ENCODE results near the gene KDM4F.

Gene KDM4F

GRCh38 chr11:95092549-95093324 is 43.5 kb downstream of the KDM4F start:
- peak; percentile 44 for DNase-seq

- no peak for DNase-seq
These were observed 44.3 kb downstream of the KDM4F start for GRCh38 chr11:95093548-95093947.

- DNase-seq: no peak
These were observed 46.8 kb downstream of the KDM4F start for GRCh38 chr11:95095858-95096587.

- DNase-seq: no peak
These were observed 48.0 kb downstream of the KDM4F start for GRCh38 chr11:95097209-95097608.

GRCh38 chr11:95098826-95099225 is 49.6 kb downstream of the KDM4F start:
- no peak for DNase-seq

GRCh38 chr11:95100191-95100648 is 51.0 kb downstream of the KDM4F start:
- DNase-seq: no peak
